Thoracic aorta (tissue), 2 donors: ENCODE data around the gene SNTG2. TPM values are rescaled to one million over a fixed set of nuclear protein-coding genes. Genes with fewer than 3 reads are reported as not detected.

ENCODE experiments used
- ATAC-seq: fragments of 150-250 bp; one replicate; pipeline ENCODE4 v1.8.0; 2017; ENCODE audit warnings: low read depth; ENCODE audit not compliant: insufficient number of reproducible peaks, low FRiP score
- DNase-seq: peaks from one replicate; pipeline ENCODE4 v3.0.0-alpha.2; 2020; ENCODE audit warnings: low spot score
- H3K27ac ChIP-seq, 2 donors: fragments of 200-600 bp; sonication (generic); 1 replicate in 1 of 2; 2 replicates in 1 of 2; pipeline ENCODE4 v1.5.1; 2016; ENCODE audit warnings: mild to moderate bottlenecking in 2 of 2, moderate library complexity in 2 of 2
- H3K27me3 ChIP-seq: fragments of 200-600 bp; sonication (generic); replicated peaks from 2 replicates; pipeline ENCODE4 v1.6.0; 2016; ENCODE audit warnings: mild to moderate bottlenecking; ENCODE audit not compliant: insufficient read depth
- H3K36me3 ChIP-seq: fragments of 200-600 bp; sonication (generic); one replicate; pipeline ENCODE4 v1.5.1; 2016
- H3K4me1 ChIP-seq, 2 donors: fragments of 200-600 bp; sonication (generic); 1 replicate in 1 of 2; 2 replicates in 1 of 2; pipeline versions ENCODE4 v1.5.1 to v1.6.0; 2016; ENCODE audit warnings: low read depth in 2 of 2, mild to moderate bottlenecking in 1 of 2; ENCODE audit not compliant: control insufficient read depth in 1 of 2
- H3K4me3 ChIP-seq: fragments of 200-600 bp; sonication (generic); 2 replicates; pipeline ENCODE4 v1.5.1; 2016; ENCODE audit warnings: mild to moderate bottlenecking
- H3K9me3 ChIP-seq: fragments of 200-600 bp; sonication (generic); 2 replicates; pipeline ENCODE4 v1.5.1; 2016
- CTCF ChIP-seq: fragments of 200-600 bp; sonication (generic); IDR thresholded peaks from one replicate; pipeline ENCODE4 v1.5.1; 2019; ENCODE audit warnings: antibody characterized with exemption
- total RNA-seq, 2 donors: library from RNA; depleted of rRNA; stranded (reverse); fragments of >200 nt; gene quantifications; one replicate each; pipeline versions ENCODE4 v1.1.0 to v1.2.3, GENCODE V29; 2016

Gene SNTG2
- total RNA-seq, 2 donors from 2014 or later = 8.9 to 18.6 TPM

DNA sequence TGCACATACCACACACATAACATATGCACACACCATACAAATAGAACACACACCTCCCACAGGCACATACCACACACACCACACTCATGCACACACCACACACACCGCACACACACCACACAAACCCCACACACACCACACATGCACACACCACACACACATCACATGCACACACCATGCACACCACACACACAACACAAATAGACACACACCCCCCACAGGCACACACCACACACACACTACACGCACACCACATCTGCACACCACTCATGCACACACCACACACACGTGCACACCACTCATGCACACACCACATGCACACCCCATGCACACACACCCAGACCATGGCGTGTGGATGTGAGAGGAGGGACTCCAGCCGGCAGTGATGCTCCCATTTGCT, 300.9 kb downstream of the SNTG2 start:
- no peak for TF ChIP-seq CTCF
- no peak overlapping the region for H3K27ac ChIP-seq
- H3K27me3 ChIP-seq = no peaks in the 10 kb centered on the region
- H3K9me3 ChIP-seq = no peaks in the 10 kb centered on the region
- DNase-seq (no peak), ATAC-seq (no peak)
- H3K4me3 ChIP-seq = no peak overlapping the region
- no peaks in the 10 kb centered on the region for H3K36me3 ChIP-seq
- H3K4me1 ChIP-seq = no peaks in the 10 kb centered on the region

GRCh38 chr2:1253629-1254028, 303.0 kb downstream of the SNTG2 start:
- no peaks in the 10 kb centered on the region for H3K27me3 ChIP-seq
- no peak overlapping the region for H3K4me3 ChIP-seq
- H3K9me3 ChIP-seq = no peaks in the 10 kb centered on the region
- TF ChIP-seq CTCF = no peak
- no peaks in the 10 kb centered on the region for H3K36me3 ChIP-seq
- ATAC-seq (no peak), DNase-seq (no peak)
- no peak overlapping the region for H3K27ac ChIP-seq
- H3K4me1 ChIP-seq = no peaks in the 10 kb centered on the region

- no peak for TF ChIP-seq CTCF
- no peaks in the 10 kb centered on the region for H3K4me1 ChIP-seq
- DNase-seq (no peak), ATAC-seq (no peak)
- H3K27me3 ChIP-seq = no peaks in the 10 kb centered on the region
- H3K4me3 ChIP-seq = no peak overlapping the region
- H3K36me3 ChIP-seq = no peaks in the 10 kb centered on the region
- no peaks in the 10 kb centered on the region for H3K9me3 ChIP-seq
- no peak overlapping the region for H3K27ac ChIP-seq
Observed at GRCh38 chr2:1254662-1255343, 304.2 kb downstream of the SNTG2 start.

GRCh38 chr2:1256632-1257324, 306.1 kb downstream of the SNTG2 start:
- Histone ChIP-seq H3K27me3 (no peaks in the 10 kb centered on the region), H3K27ac (no peak overlapping the region), H3K9me3 (no peaks in the 10 kb centered on the region), H3K4me1 (no peaks in the 10 kb centered on the region), H3K4me3 (no peak overlapping the region), H3K36me3 (no peaks in the 10 kb centered on the region)
- no peak for ATAC-seq
- DNase-seq = no peak
- no peak for TF ChIP-seq CTCF

GRCh38 chr2:1257334-1257733, 306.7 kb downstream of the SNTG2 start:
- H3K27ac ChIP-seq = no peak overlapping the region
- no peak for ATAC-seq

More at GRCh38 chr2:1257334-1257733, 306.7 kb downstream of the SNTG2 start:
- H3K27me3 ChIP-seq = no peaks in the 10 kb centered on the region
- H3K4me3 ChIP-seq = no peak overlapping the region
- H3K36me3 ChIP-seq = no peaks in the 10 kb centered on the region
- no peak for TF ChIP-seq CTCF
- H3K9me3 ChIP-seq = no peaks in the 10 kb centered on the region
- DNase-seq = no peak
- H3K4me1 ChIP-seq = no peaks in the 10 kb centered on the region
